Superior temporal gyrus (tissue), 1 donor: ENCODE data around the gene FHIP1A.

Experiments
- DNase-seq: peaks from one replicate; pipeline ENCODE4 v3.0.0-alpha.2; 2016; ENCODE audit errors: extremely low spot score

FHIP1A gene

GRCh38 chr4:151458148-151458547, 49.2 kb downstream of the FHIP1A start:
- no peak for DNase-seq
